Ovary (tissue), 9 donors: ENCODE data around the gene COX10. TPM values are rescaled to one million over a fixed set of nuclear protein-coding genes. Genes with fewer than 3 reads are reported as not detected.

ENCODE experiments used
- DNase-seq, 5 donors: peaks; one replicate each; pipeline ENCODE4 v3.0.0-alpha.2; 2019 to 2020
- H3K27ac ChIP-seq, 2 donors: fragments of 200-600 bp; one replicate each; pipeline versions ENCODE4 v1.5.1 to v1.8.0; 2019 to 2022
- H3K27me3 ChIP-seq: fragments of 200-600 bp; one replicate; pipeline ENCODE4 v1.8.0; 2022
- H3K36me3 ChIP-seq: fragments of 200-600 bp; sonication (generic); one replicate; pipeline ENCODE4 v1.5.1; 2019
- H3K4me1 ChIP-seq: one replicate; pipeline ENCODE4 v1.8.1; 2013; ENCODE audit warnings: mild to moderate bottlenecking, moderate library complexity; ENCODE audit not compliant: insufficient read depth
- H3K4me3 ChIP-seq: fragments of 200-600 bp; sonication (generic); one replicate; pipeline ENCODE4 v1.5.1; 2017
- H3K9me3 ChIP-seq, 2 donors: fragments of 200-600 bp in 1 of 2; sonication (generic) in 1 of 2; one replicate each; pipeline versions ENCODE4 v1.5.1 to v1.8.1; 2013 to 2019; ENCODE audit warnings: mild to moderate bottlenecking in 1 of 2, moderate library complexity in 1 of 2
- CTCF ChIP-seq, 3 donors: fragments of 450-650 bp in 2 of 3; fragments of 200-600 bp in 1 of 3; IDR thresholded peaks; one replicate each; pipeline versions ENCODE4 v1.5.1 to v1.8.0; 2016 to 2022; ENCODE audit warnings: antibody characterized with exemption in 3 of 3, mild to moderate bottlenecking in 1 of 3
- EP300 ChIP-seq: sonication (generic); formaldehyde crosslinking; IDR thresholded peaks from one replicate; pipeline ENCODE4 v1.6.1; 2017; ENCODE audit warnings: antibody characterized with exemption
- POLR2A ChIP-seq: fragments of 450-650 bp; IDR thresholded peaks from one replicate; pipeline ENCODE4 v1.6.1; 2017; ENCODE audit warnings: antibody characterized with exemption, mild to moderate bottlenecking, moderate library complexity
- WGBS, 3 donors: extraction: QIAGEN DNeasy Blood & Tissue Kit in 1 of 3; methylation state at CpG; one replicate each; pipeline versions ENCODE4 v1.1.5 to v1.1.7; 2013 to 2017; 5-methylcytosine and 5-hydroxymethylcytosine counted together
- intact Hi-C, 4 donors: fragments of 100-400 bp; cut with DNase I; formaldehyde crosslinking; loops; one replicate each; pipeline versions ENCODE4 v1.11.0 to v1.15.1; 2022 to 2023
- polyA plus RNA-seq, 2 donors: library from polyadenylated mRNA; stranded (reverse); fragments of 200-250 nt in 1 of 2; fragments of 350-450 nt in 1 of 2; fragmentation: Illumina TruSeq in 1 of 2; extraction: RNeasy Lipid Tissue Mini Kit (QIAGEN cat#74804) in 1 of 2; gene quantifications; one replicate each; pipeline ENCODE4 v1.2.3, GENCODE V29; 2013 to 2014
- total RNA-seq, 7 donors: library from RNA; depleted of rRNA in 2 of 7; stranded (reverse); fragments of >200 nt in 2 of 7; fragmentation: NEBNext Ultra II Directional in 3 of 7; extraction: Animal tissue kit (Norgen Biotek cat#: 25700) in 3 of 7; gene quantifications; one replicate each; pipeline versions ENCODE4 v1.1.0 to v1.2.4, GENCODE V29; 2016 to 2023
- donor health status: DM: no; HTN: no; CAD: no; lungs with moderate emphysema.
- donor health status: DM: no; HTN: no; CAD: no.
- donor health status: Bipolar disorder and iron deficiency.
- donor health status: DM: yes; HTN: yes; CAD: no.
- donor health status: DM: no; HTN: no; CAD: no.
- donor health status: DM: yes; HTN: yes; CAD: no.

COX10 gene
- total and polyA plus RNA-seq, 9 donors, result 5.1 to 15.3 (median 11.7) TPM

- H3K36me3 ChIP-seq, result no peaks in the 10 kb centered on the region
- TF ChIP-seq POLR2A, result no peak
- no peak for TF ChIP-seq EP300
- TF ChIP-seq CTCF (IDR thresholded peaks at IDR 0.05), result no peak
- H3K4me1 ChIP-seq, result peaks cover 2% of the 10 kb centered on the region
- WGBS, 3 donors, result 95 to 97% (median 97%) methylated on average over 4 of the region's 4 CpGs
- H3K4me3 ChIP-seq, result no peak overlapping the region
- no peaks in the 10 kb centered on the region for H3K27me3 ChIP-seq
- H3K9me3 ChIP-seq, result no peaks in the 10 kb centered on the region
- H3K27ac ChIP-seq, result no peak overlapping the region
- no peak for DNase-seq
- intact Hi-C loops, result no loop called here
These were observed 129.3 kb downstream of the COX10 start for GRCh38 chr17:14198575-14198974.

- Histone ChIP-seq H3K9me3 (no peaks in the 10 kb centered on the region), H3K36me3 (no peaks in the 10 kb centered on the region), H3K27me3 (no peaks in the 10 kb centered on the region), H3K4me1 (peaks cover 2% of the 10 kb centered on the region), H3K27ac (no peak overlapping the region), H3K4me3 (no peak overlapping the region)
- intact Hi-C loops, result no loop called here
- 98 to 100% (median 98%) methylated on average over 5 of the region's 5 CpGs for WGBS, 3 donors
- DNase-seq, result no peak
- TF ChIP-seq EP300, result no peak
- no peak for TF ChIP-seq POLR2A
- no peak for TF ChIP-seq CTCF (IDR thresholded peaks at IDR 0.05)
These were observed 130.3 kb downstream of the COX10 start for GRCh38 chr17:14199601-14200000.

- no peak for TF ChIP-seq CTCF (IDR thresholded peaks at IDR 0.05)
- TF ChIP-seq EP300, result no peak
- TF ChIP-seq POLR2A, result no peak
- DNase-seq, result no peak
- H3K27me3 ChIP-seq, result no peaks in the 10 kb centered on the region
- H3K27ac ChIP-seq, result no peak overlapping the region
- H3K36me3 ChIP-seq, result no peaks in the 10 kb centered on the region
- peaks cover 2% of the 10 kb centered on the region for H3K4me1 ChIP-seq
- H3K9me3 ChIP-seq, result no peaks in the 10 kb centered on the region
- intact Hi-C loops, result no loop called here
- WGBS, 3 donors, result 89 to 90% (median 89%) methylated on average over 4 of the region's 4 CpGs
- H3K4me3 ChIP-seq, result no peak overlapping the region
These were observed 131.1 kb downstream of the COX10 start for GRCh38 chr17:14200354-14200753.

GRCh38 chr17:14201021-14201987 is 132.0 kb downstream of the COX10 start:
- no peak overlapping the region for H3K27ac ChIP-seq
- H3K36me3 ChIP-seq, result no peaks in the 10 kb centered on the region
- H3K4me3 ChIP-seq, result no peak overlapping the region
- H3K9me3 ChIP-seq, result no peaks in the 10 kb centered on the region
- WGBS, 3 donors, result 48 to 51% (median 50%) methylated on average over 10 of the region's 10 CpGs
- TF ChIP-seq POLR2A (no peak), EP300 (no peak), CTCF (IDR thresholded peaks at IDR 0.05) (no peak)
- DNase-seq, result no peak
- intact Hi-C loops, result no loop called here
- H3K27me3 ChIP-seq, result no peaks in the 10 kb centered on the region
- peaks cover 2% of the 10 kb centered on the region for H3K4me1 ChIP-seq
